T-helper 1 cell (primary cell): ENCODE results near the gene FRMD3.

Experiments
- DNase-seq, 5 donors: peaks; one replicate each; pipeline ENCODE4 v3.0.0-alpha.2; 2012 to 2020

FRMD3 gene

DNA sequence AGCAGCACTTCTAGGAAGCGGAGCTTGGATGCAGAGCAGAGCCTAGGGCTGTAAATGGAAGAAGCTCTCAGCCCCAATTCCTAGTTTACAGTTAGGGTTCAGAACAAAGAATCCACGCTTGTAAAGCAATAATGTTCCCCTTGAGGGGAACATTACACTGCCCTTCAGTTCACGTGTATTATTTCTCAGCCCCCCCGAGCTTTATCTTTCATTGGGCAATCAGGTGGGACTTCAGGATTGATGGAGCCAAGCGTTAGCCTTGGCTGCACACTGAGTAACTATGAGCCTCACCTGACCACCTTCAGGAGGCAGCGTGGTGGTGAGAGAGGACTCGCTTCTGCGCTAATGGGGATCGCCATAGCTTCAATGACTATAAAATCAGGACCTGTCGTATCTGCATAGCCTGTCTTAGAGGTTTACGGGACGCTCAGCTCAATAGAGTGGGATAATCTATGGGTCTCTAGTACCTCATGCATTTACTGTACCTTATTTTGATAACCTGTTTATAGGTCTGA is 318.2 kb downstream of the FRMD3 start:
- DNase-seq: no peak

DNA sequence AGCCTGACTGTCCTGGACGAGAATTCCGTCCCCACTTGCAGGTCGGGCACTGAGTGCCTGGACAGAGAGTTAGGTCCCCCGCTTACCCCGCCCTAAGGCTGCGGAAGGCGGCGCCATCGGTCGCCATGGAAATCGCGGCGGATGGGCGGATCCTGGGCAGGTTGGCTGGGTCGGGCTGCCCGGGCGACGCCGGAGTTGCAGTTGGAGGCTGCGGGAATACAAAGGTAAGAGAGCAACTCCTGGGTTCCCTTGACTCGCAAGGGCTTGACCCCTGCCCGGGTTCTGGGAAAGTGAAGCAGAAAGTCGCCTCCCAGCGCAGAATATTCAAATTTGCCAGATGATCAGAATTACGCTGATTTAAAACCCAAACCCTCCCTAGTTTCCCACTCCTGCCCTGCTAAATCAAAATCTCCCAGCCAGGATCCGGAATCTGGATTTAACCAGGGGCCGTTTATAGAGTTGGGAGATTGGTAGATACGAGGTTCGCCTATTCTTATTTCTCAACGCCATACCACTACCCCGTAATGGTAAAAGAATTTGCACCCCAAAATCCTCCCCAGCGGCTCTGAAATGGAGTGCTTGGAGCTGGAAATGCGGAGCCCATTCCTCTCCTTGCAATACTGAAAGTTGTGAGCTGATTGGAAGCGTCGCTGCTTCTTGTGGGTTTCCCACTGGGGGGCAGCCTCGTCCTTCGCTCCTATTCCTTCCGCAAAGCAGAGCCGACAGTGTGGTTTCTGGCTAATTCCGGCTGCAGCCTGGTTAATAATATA is 318.9 kb downstream of the FRMD3 start:
- DNase-seq: no peak

DNA sequence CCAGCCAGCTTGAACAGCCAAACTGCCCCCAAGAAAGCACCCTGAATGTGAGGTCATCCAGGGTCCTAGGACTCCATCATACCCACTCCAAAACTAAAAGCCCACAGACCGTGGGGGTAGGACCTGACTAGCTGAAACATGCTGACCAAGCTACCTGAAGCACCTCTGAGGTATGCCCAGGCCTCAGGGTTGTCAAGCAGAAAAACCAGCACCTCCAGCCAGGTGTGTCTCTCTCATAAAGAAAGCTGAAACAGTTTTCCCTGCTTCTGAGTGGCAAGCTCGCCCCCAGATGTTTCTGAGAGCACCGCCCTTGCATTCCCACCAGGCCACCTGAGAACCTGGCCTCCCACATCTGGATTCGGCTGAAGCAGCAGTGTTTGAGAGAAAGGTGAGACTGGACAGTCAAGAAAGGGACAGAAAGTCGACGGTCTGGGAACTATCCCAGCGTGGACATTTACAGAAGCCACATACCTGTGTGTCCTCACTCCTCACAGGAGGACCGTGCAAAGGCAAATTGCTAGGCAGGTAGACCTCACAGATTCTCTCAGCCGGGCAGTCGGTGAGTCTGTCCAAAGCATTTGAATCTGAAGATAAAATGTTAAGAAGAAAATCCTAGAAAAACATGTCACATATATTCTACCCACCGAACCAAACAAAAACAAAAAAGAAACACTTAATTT is 319.6 kb downstream of the FRMD3 start:
- DNase-seq: no peak

DNA sequence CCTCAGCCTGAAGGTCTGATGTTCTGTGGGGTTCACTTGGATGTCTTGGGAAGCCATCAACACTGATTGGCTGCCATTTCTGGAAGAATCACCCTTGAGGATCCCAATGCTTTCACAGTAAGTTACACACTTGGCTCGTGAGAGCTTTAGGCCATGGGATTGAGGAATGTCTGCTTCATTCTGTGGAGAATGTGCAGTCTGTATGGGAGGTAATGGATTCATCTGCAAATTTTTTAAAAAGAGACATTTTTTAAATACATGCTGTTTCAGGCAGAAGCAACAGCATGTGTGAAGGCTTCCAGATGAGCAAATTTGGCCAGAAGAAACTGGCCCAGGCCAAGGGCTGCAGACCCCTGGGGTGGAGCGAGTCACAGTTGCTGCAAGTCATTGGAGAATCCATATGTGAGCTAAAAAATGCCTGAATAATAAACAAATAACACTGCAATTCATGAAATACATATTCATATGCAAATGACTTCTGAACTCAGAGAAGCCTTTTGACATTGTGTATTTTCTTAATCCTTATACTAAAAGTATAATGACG is 328.9 kb downstream of the FRMD3 start:
- DNase-seq: no peak

DNA sequence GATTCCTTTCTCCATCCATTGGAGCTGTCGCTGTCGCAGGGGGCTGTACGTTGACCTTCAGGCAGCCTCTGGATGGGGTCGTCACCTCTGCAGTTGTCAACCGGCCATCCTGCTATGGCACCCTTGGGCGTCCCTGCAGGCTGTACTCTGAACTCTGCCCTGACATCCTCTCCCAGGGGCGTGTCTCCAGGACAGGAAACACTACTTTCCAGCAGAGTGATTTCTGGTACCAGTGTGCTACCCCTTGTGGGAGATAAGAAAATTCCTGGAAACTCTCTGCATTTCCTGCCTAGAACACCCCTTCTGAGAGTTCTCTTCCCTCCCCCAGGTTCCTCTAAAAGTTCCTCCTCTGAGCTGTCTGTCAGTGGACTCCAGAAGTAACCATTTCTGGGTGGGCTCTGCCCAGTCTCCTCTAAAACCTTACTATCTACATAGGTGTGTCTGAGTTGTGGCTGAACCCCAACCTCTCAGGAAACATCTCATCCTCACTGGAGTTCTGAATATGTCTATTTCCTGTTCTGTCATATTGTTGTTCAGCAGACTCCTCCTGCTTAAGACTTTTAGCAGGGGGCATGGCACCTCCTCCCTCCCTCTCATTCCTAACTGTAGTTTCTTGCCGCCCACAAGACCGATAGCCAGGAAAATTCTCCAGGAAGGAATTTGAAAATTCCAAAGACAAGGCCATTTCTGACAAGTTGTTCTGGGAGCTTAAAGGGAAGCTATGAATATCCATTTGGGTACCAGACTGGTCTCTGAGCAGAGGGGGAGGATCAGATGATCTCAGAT is 329.9 kb downstream of the FRMD3 start:
- no peak for DNase-seq

DNA sequence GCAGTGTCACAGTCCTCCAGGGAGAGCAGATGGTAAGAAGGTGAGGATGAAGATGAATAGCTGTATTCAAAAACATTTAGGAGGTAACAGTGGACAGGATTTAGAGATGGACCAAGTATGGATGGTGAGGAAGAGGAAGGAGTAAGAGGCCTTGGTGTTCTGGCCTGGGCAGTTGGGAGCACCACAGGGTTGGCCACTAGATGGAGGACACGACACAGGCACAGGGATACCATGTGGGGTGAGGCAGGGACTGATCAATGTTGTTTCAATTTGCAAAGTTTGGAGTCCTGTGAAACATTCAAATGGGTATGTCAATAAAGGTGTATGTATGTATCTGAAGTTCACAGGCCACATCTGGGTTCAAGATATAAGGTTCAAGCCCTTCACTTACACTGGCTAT is 334.2 kb downstream of the FRMD3 start:
- no peak for DNase-seq

DNA sequence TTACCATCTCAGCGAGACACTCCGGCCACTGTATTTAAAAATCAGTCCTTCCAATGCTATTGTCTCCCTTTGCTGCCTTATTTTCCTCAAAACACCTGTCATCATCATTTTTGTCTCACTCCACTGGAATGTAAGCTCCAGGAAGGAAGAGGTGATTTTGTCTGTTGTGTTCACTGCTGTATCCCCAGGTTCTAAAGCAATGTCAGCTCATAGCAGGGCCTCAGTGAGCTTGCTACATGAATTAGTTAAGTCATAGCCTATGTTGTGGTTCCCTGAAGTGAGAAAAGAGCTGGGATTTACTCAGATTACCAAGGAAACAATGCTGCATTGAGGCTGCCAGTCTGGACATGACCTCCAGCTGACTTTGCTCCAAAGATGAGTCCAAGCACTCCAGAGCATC is 337.7 kb downstream of the FRMD3 start:
- DNase-seq: no peak

DNA sequence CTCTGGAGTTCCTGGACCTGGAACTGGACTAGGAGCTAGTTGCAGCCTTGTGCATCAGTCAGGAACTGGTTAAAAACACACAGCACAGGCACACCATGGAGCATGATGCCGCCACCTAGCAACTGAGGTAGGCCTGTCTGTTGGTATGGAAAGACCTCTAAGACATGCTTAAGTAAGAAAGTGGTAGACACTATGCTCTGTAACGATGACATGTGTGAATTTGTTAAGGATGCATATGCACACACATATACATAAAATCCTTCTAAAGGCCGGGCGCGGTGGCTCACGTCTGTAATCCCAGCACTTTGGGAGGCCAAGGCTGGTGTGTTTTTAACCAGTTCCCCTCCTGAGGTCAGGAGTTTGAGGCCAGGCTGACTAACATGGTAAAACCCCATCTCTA is 338.4 kb downstream of the FRMD3 start:
- DNase-seq: no peak

DNA sequence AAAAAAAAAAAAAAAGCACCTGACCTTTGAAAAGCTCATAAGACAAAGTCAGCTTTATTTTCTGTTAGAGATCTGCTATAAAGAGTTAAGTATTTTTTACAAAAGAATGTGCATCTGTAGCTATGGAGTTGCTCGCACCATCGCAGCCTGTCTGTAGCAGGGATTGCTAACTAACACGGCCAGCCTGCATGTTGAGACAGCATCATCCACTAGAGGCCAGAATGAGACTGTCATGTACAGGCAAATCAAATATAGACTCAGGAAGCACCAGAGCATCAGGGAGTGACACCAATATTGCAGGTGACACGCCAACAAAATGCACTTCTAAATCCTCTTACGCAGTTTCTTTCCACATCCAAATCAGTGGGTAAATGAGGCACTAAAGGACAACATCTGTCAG is 339.0 kb downstream of the FRMD3 start:
- DNase-seq: no peak

DNA sequence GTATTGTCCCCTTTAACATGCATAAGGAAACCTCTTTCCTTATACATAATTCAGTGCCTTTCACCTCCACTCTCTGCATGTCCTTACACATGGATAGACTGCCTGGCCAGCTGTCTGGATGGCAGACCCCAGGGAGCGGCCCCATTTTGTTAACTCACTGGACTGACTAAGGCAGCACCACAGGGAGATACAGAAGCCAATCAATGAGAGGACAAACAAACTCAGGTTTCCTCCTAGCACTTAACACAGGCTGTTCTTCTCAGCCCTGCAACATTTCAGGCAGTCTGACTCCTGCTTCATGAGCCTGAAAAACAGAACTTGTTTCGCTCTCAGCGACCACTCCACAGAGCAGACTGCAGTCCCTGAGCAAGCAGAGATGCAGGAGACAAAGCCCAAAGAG is 339.8 kb downstream of the FRMD3 start:
- no peak for DNase-seq

DNA sequence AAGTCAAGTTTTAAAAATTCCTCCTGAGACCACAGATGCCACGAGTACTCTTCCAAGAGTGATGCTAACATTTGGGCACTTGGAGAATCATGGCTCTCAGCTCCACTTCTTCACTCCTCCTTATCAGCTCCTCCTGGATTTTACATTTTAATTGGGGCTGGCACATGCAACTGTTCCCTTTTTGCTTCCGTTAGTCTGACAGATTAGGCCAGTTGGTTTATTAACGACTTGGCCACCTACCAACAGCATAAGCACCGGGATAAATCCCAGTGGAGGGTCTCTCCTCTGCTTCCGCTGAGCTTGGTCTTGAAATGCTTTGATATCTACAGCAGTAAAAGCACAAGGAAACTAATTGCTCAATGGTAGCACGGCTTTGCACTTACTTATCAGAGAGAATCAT is 340.6 kb downstream of the FRMD3 start:
- DNase-seq: no peak

DNA sequence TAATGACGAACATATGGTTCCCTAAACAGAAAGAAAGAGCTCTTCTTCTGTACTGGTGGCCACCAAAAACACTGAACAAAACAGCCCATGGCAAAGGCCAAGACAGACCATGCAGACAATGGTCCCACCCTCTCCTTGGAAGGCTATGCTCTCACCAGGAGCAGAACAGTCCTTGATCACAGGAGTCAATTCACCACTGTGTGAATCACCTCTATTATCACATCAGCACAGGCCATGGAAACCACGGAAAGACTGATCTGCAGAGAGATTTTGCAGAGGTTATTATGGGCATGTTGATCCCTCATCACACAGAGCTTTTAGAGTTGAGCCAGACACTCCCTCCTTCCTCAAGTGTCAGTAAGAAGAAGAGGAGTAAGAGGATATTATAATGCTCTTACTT is 341.3 kb downstream of the FRMD3 start:
- DNase-seq: no peak
